ENCODE data around the gene RFTN1.

DNA sequence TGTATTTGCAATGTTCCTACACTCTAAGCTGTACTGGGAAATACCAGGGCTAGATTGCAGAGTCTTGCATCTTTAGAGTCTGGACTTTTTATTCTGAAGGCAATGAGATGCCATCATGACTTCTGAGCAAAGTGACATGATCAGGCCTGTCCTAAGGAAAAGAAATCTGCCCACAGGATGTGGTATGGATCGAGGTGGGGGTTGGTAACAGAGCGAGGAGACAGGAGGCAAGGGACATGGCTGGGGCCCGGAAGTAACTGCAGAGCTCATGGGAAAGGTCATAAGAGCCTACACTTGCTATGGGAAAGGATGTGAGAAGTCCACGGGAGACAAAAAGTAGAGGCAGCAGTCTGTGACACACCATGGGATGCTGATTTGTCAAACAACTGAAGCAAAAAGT is 126.9 kb downstream of the RFTN1 start:
- TF ChIP-seq, protein P1, sequence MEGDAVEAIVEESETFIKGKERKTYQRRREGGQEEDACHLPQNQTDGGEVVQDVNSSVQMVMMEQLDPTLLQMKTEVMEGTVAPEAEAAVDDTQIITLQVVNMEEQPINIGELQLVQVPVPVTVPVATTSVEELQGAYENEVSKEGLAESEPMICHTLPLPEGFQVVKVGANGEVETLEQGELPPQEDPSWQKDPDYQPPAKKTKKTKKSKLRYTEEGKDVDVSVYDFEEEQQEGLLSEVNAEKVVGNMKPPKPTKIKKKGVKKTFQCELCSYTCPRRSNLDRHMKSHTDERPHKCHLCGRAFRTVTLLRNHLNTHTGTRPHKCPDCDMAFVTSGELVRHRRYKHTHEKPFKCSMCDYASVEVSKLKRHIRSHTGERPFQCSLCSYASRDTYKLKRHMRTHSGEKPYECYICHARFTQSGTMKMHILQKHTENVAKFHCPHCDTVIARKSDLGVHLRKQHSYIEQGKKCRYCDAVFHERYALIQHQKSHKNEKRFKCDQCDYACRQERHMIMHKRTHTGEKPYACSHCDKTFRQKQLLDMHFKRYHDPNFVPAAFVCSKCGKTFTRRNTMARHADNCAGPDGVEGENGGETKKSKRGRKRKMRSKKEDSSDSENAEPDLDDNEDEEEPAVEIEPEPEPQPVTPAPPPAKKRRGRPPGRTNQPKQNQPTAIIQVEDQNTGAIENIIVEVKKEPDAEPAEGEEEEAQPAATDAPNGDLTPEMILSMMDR (IDR thresholded peaks at IDR 0.05) = no peak
- TF ChIP-seq POLR2A (IDR thresholded peaks at IDR 0.05) = no peak

Measured in heart left ventricle (tissue), 13 donors.